Measurements from ENCODE around the gene KIF18B.
A peak's percentile ranks its signal among the peaks of the same experiment; 100 is the strongest.

KIF18B gene

GRCh38 chr17:44920565-44920940, 27.0 kb downstream of the KIF18B start:
- no peaks in the 10 kb centered on the region for H3K79me2 ChIP-seq (ENCODE audit: insufficient read depth, low read length)
- H3K4me2 ChIP-seq (ENCODE audit: low read length): peak overlapping the region; percentile 25; the same call in 1 of the 2 replicates
- H3K4me1 ChIP-seq (ENCODE audit: insufficient read depth, low read length, severe bottlenecking): peaks cover 14% of the 10 kb centered on the region
- no peak overlapping the region for H3K4me3 ChIP-seq (ENCODE audit: low read depth, low read length, poor library complexity, severe bottlenecking)
- H3K9me3 ChIP-seq (ENCODE audit: low read length): no peaks in the 10 kb centered on the region
- no peak overlapping the region for H2AFZ ChIP-seq (ENCODE audit: low read length)
- no peaks in the 10 kb centered on the region for H3K9me2 ChIP-seq (ENCODE audit: low read depth, low read length)
- H3K36me3 ChIP-seq (ENCODE audit: insufficient read depth, low read length): peaks cover under 1% of the 10 kb centered on the region; the same call in 1 of the 2 replicates
- no peaks in the 10 kb centered on the region for H3K27me3 ChIP-seq (ENCODE audit: insufficient read depth, low read length)
- TF ChIP-seq CTCF (IDR thresholded peaks at IDR 0.05; ENCODE audit: low read length) (no peak), EZH2 (IDR thresholded peaks at IDR 0.05; ENCODE audit: borderline replicate concordance, low read length) (no peak)
- H3K9ac ChIP-seq (ENCODE audit: low read length): no peak overlapping the region; the same call in 1 of the 2 replicates
- no peak overlapping the region for H3K27ac ChIP-seq (ENCODE audit: low read depth, low read length, poor library complexity, severe bottlenecking)
- no peaks in the 10 kb centered on the region for H4K20me1 ChIP-seq (ENCODE audit: insufficient read depth, low read length)
- H3F3A ChIP-seq (ENCODE audit: insufficient read depth, low read length): no peaks in the 10 kb centered on the region

DNA sequence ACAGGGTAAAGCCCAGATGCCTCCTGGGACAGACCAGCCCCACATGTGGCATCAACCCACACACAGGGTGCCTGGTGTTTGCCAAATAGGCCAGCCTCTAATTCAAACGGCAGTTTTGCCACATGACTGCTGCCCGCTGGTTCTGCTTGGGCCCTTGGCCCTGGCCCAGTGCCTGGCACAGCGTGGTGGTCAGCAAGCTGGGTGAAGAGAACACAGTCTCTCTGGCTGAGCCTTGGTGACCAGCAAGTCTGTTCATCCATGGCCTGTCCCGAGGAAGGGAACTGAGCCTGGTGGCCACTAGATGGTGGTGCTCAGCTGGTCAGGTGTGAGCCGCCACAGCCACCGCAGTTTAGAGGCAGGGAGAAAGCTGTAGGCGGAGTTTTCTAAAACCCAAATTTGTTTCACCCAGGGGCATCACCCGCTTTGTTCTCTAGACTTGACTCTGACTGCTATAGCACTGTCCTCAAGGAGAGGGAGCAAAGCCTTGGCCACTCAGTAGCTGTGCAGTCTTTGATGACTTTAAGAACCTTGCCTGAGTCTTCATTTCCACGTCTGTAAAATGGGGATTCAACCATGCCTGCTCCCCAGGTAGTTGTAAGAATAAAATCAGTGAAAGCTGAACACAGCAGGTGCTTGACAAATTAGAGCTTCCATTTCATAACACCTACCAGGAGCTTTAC, 27.5 kb downstream of the KIF18B start:
- Histone ChIP-seq H3K4me1 (ENCODE audit: insufficient read depth, low read length, severe bottlenecking) (peaks cover 14% of the 10 kb centered on the region), H3K79me2 (ENCODE audit: insufficient read depth, low read length) (no peaks in the 10 kb centered on the region), H3K4me3 (ENCODE audit: low read depth, low read length, poor library complexity, severe bottlenecking) (no peak overlapping the region), H3K9me2 (ENCODE audit: low read depth, low read length) (no peaks in the 10 kb centered on the region), H3K4me2 (ENCODE audit: low read length) (peak overlapping the region; percentile 25; the same call in 1 of the 2 replicates), H3K27ac (ENCODE audit: low read depth, low read length, poor library complexity, severe bottlenecking) (no peak overlapping the region), H3K9ac (ENCODE audit: low read length) (no peak overlapping the region; the same call in 1 of the 2 replicates), H3K9me3 (ENCODE audit: low read length) (no peaks in the 10 kb centered on the region), H4K20me1 (ENCODE audit: insufficient read depth, low read length) (no peaks in the 10 kb centered on the region), H3F3A (ENCODE audit: insufficient read depth, low read length) (no peaks in the 10 kb centered on the region), H3K27me3 (ENCODE audit: insufficient read depth, low read length) (no peaks in the 10 kb centered on the region), H2AFZ (ENCODE audit: low read length) (no peak overlapping the region), H3K36me3 (ENCODE audit: insufficient read depth, low read length) (no peaks in the 10 kb centered on the region)
- TF ChIP-seq CTCF (IDR thresholded peaks at IDR 0.05; ENCODE audit: low read length) (peak; percentile 87), EZH2 (IDR thresholded peaks at IDR 0.05; ENCODE audit: borderline replicate concordance, low read length) (no peak)

GRCh38 chr17:44919411-44919810, 28.2 kb downstream of the KIF18B start:
- Histone ChIP-seq H3K79me2 (ENCODE audit: insufficient read depth, low read length) (no peaks in the 10 kb centered on the region), H3K4me1 (ENCODE audit: insufficient read depth, low read length, severe bottlenecking) (peaks cover 14% of the 10 kb centered on the region), H3K4me3 (ENCODE audit: low read depth, low read length, poor library complexity, severe bottlenecking) (no peak overlapping the region), H3K27me3 (ENCODE audit: insufficient read depth, low read length) (no peaks in the 10 kb centered on the region), H2AFZ (ENCODE audit: low read length) (no peak overlapping the region), H3K9ac (ENCODE audit: low read length) (no peak overlapping the region), H3K36me3 (ENCODE audit: insufficient read depth, low read length) (no peaks in the 10 kb centered on the region), H3K27ac (ENCODE audit: low read depth, low read length, poor library complexity, severe bottlenecking) (no peak overlapping the region), H3F3A (ENCODE audit: insufficient read depth, low read length) (no peaks in the 10 kb centered on the region), H3K9me3 (ENCODE audit: low read length) (no peaks in the 10 kb centered on the region), H4K20me1 (ENCODE audit: insufficient read depth, low read length) (no peaks in the 10 kb centered on the region), H3K4me2 (ENCODE audit: low read length) (no peak overlapping the region), H3K9me2 (ENCODE audit: low read depth, low read length) (no peaks in the 10 kb centered on the region)
- TF ChIP-seq CTCF (IDR thresholded peaks at IDR 0.05; ENCODE audit: low read length) (no peak), EZH2 (IDR thresholded peaks at IDR 0.05; ENCODE audit: borderline replicate concordance, low read length) (no peak)
